HL-60 (cell line): ENCODE results near the gene ERBB2.

Experiments
- DNase-seq, 2 experiments: peaks; one replicate each; pipeline ENCODE4 v3.0.0-alpha.2; 2010 to 2020; ENCODE audit warnings: low read depth in 1 of 2, low spot score in 1 of 2
- H3K27ac ChIP-seq: fragments of 250-450 bp; sonication (Bioruptor Pico); replicated peaks from 2 replicates; pipeline ENCODE4 v1.5.1; 2020; ENCODE audit warnings: mild to moderate bottlenecking, moderate library complexity
- H3K27me3 ChIP-seq: fragments of 250-450 bp; sonication (Bioruptor Pico); 2 replicates; pipeline ENCODE4 v1.5.1; 2021; ENCODE audit warnings: mild to moderate bottlenecking, moderate library complexity; ENCODE audit not compliant: insufficient read depth, poor library complexity, severe bottlenecking
- H3K4me3 ChIP-seq: replicated peaks from 2 replicates; pipeline ENCODE4 v1.5.1; 2011; ENCODE audit warnings: mild to moderate bottlenecking, control low read depth, low read length; ENCODE audit not compliant: insufficient read depth
- CTCF ChIP-seq: IDR thresholded peaks from one replicate; pipeline ENCODE4 v1.5.1; 2011; ENCODE audit warnings: low read length, control low read depth, inconsistent platforms; ENCODE audit not compliant: insufficient read depth
- GABPA ChIP-seq: IDR thresholded peaks from 2 replicates; pipeline ENCODE4 v1.6.1; 2012; ENCODE audit warnings: low read depth
- POLR2AphosphoS5 ChIP-seq: IDR thresholded peaks from 2 replicates; pipeline ENCODE4 v1.6.1; 2012; ENCODE audit warnings: low read depth
- REST ChIP-seq: IDR thresholded peaks from 2 replicates; pipeline ENCODE4 v1.6.1; 2012; ENCODE audit warnings: low read depth; ENCODE audit not compliant: insufficient replicate concordance
- SPI1 ChIP-seq: IDR thresholded peaks from 2 replicates; pipeline ENCODE4 v1.6.1; 2012; ENCODE audit warnings: low read depth, mild to moderate bottlenecking, borderline replicate concordance

Gene ERBB2

GRCh38 chr17:39730095-39730921 lies 30.4 kb downstream of the ERBB2 start, which contains the start of gene MIEN1:
MIEN1 (minus strand) TSS chr17:39730532; CDS start chr17:39730495, 37 bp downstream.
- Histone ChIP-seq H3K4me3 (peak within 1 kb of the TSS; percentile 65), H3K27ac (peak within 1 kb of the TSS; percentile 84), H3K27me3 (peaks cover 4% of the 10 kb centered on the region)
- TF ChIP-seq CTCF (peak; percentile 72), POLR2AphosphoS5 (peak; percentile 85), REST (no peak)
- DNase-seq = peak; percentile 81 to 86

- Histone ChIP-seq H3K27me3 (peaks cover 15% of the 10 kb centered on the region), H3K4me3 (no peak overlapping the region), H3K27ac (no peak overlapping the region)
- TF ChIP-seq CTCF (no peak), GABPA (no peak), REST (no peak), POLR2AphosphoS5 (no peak), SPI1 (no peak)
- no peak for DNase-seq
Observed at GRCh38 chr17:39732586-39732985, 32.7 kb downstream of the ERBB2 start.

- peaks cover 44% of the 10 kb centered on the region for H3K27me3 ChIP-seq
- no peak for DNase-seq
- no peak overlapping the region for H3K27ac ChIP-seq
- TF ChIP-seq SPI1 = no peak
- TF ChIP-seq POLR2AphosphoS5 = no peak
- TF ChIP-seq REST = no peak
- no peak for TF ChIP-seq CTCF
- TF ChIP-seq GABPA = no peak
- no peak overlapping the region for H3K4me3 ChIP-seq
Observed at GRCh38 chr17:39735882-39736281, 36.0 kb downstream of the ERBB2 start.
